ENCODE results near the gene PDGFRA.

PDGFRA gene

GRCh38 chr4:54278216-54278615 lies 49.1 kb downstream of the PDGFRA start:
- peaks cover 5% of the 10 kb centered on the region for H3K4me1 ChIP-seq (ENCODE audit: insufficient read depth, low read length)

GRCh38 chr4:54281054-54281766 lies 52.1 kb downstream of the PDGFRA start:
- Histone ChIP-seq H3K4me1 (ENCODE audit: insufficient read depth, low read length) (peaks cover 5% of the 10 kb centered on the region), H3K4me3 (ENCODE audit: low read length) (no peak overlapping the region), H2AFZ (ENCODE audit: low read depth, low read length) (no peak overlapping the region), H3K27me3 (ENCODE audit: insufficient read depth, low read length) (peaks cover 5% of the 10 kb centered on the region), H3K9me3 (ENCODE audit: low read length) (no peaks in the 10 kb centered on the region), H3K36me3 (ENCODE audit: insufficient read depth, low read length) (no peaks in the 10 kb centered on the region)

More at GRCh38 chr4:54278216-54278615, 49.1 kb downstream of the PDGFRA start:
- no peak overlapping the region for H2AFZ ChIP-seq (ENCODE audit: low read depth, low read length)
- peaks cover 5% of the 10 kb centered on the region for H3K27me3 ChIP-seq (ENCODE audit: insufficient read depth, low read length)
- H3K36me3 ChIP-seq (ENCODE audit: insufficient read depth, low read length), result no peaks in the 10 kb centered on the region
- H3K4me3 ChIP-seq (ENCODE audit: low read length), result no peak overlapping the region
- H3K9me3 ChIP-seq (ENCODE audit: low read length), result no peaks in the 10 kb centered on the region

- H3K27me3 ChIP-seq (ENCODE audit: insufficient read depth, low read length), result peaks cover under 1% of the 10 kb centered on the region
- H3K4me3 ChIP-seq (ENCODE audit: low read length), result no peak overlapping the region
- H3K36me3 ChIP-seq (ENCODE audit: insufficient read depth, low read length), result no peaks in the 10 kb centered on the region
- peaks cover 4% of the 10 kb centered on the region for H3K4me1 ChIP-seq (ENCODE audit: insufficient read depth, low read length)
- no peak overlapping the region for H2AFZ ChIP-seq (ENCODE audit: low read depth, low read length)
- H3K9me3 ChIP-seq (ENCODE audit: low read length), result no peaks in the 10 kb centered on the region
Observed at GRCh38 chr4:54282837-54283236, 53.7 kb downstream of the PDGFRA start.

DNA sequence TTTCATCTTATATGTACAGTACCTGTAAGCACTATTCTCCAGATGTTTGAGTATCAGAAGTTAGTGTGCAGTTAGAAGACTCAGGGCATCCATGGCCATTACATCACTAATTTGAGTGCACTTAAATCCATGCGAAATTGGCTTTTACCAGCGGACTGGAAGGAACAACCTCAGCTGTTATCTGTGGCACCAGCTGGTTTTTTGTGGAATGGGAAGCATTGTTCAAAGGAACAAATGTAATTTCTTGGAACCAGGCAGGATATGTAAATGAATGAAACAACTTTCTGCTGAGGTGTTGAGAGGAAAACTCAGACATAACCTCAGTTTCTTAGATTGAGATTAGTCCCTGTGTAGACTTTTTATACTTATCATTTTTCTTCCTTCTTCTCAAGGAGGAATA lies 60.2 kb downstream of the PDGFRA start:
- no peaks in the 10 kb centered on the region for H3K36me3 ChIP-seq (ENCODE audit: insufficient read depth, low read length)
- H2AFZ ChIP-seq (ENCODE audit: low read depth, low read length), result no peak overlapping the region
- H3K27me3 ChIP-seq (ENCODE audit: insufficient read depth, low read length), result no peaks in the 10 kb centered on the region
- no peaks in the 10 kb centered on the region for H3K9me3 ChIP-seq (ENCODE audit: low read length)
- no peaks in the 10 kb centered on the region for H3K4me1 ChIP-seq (ENCODE audit: insufficient read depth, low read length)
- H3K4me3 ChIP-seq (ENCODE audit: low read length), result no peak overlapping the region

GRCh38 chr4:54290980-54291379 lies 61.9 kb downstream of the PDGFRA start:
- Histone ChIP-seq H3K4me1 (ENCODE audit: insufficient read depth, low read length) (no peaks in the 10 kb centered on the region), H2AFZ (ENCODE audit: low read depth, low read length) (no peak overlapping the region), H3K27me3 (ENCODE audit: insufficient read depth, low read length) (no peaks in the 10 kb centered on the region), H3K9me3 (ENCODE audit: low read length) (no peaks in the 10 kb centered on the region), H3K4me3 (ENCODE audit: low read length) (no peak overlapping the region), H3K36me3 (ENCODE audit: insufficient read depth, low read length) (no peaks in the 10 kb centered on the region)

GRCh38 chr4:54296548-54297203 lies 67.6 kb downstream of the PDGFRA start:
- Histone ChIP-seq H3K4me1 (ENCODE audit: insufficient read depth, low read length) (no peaks in the 10 kb centered on the region), H2AFZ (ENCODE audit: low read depth, low read length) (no peak overlapping the region), H3K36me3 (ENCODE audit: insufficient read depth, low read length) (no peaks in the 10 kb centered on the region), H3K9me3 (ENCODE audit: low read length) (no peaks in the 10 kb centered on the region), H3K4me3 (ENCODE audit: low read length) (no peak overlapping the region), H3K27me3 (ENCODE audit: insufficient read depth, low read length) (no peaks in the 10 kb centered on the region)

DNA sequence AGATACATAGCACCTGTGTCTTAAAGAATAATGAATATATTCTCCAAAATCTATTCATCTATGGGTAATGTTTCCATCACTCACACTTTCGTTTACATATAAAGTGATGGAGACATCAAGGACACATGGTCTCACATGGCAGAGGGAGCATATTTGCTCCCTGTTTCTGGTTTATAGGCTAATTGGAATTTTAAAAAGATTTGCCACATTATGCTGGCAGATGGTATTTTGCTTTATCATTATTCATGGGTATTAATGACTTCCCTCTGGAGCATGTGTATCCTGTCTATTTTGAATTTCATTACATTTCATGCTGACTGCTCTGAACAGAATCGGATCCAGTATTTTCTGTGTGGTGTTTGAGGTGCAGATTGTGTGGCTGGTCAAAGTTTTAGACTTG lies 79.0 kb downstream of the PDGFRA start:
- no peaks in the 10 kb centered on the region for H3K4me1 ChIP-seq (ENCODE audit: insufficient read depth, low read length)
- no peak overlapping the region for H3K4me3 ChIP-seq (ENCODE audit: low read length)
- no peak overlapping the region for H2AFZ ChIP-seq (ENCODE audit: low read depth, low read length)
- H3K36me3 ChIP-seq (ENCODE audit: insufficient read depth, low read length), result no peaks in the 10 kb centered on the region
- no peaks in the 10 kb centered on the region for H3K27me3 ChIP-seq (ENCODE audit: insufficient read depth, low read length)
- no peaks in the 10 kb centered on the region for H3K9me3 ChIP-seq (ENCODE audit: low read length)

DNA sequence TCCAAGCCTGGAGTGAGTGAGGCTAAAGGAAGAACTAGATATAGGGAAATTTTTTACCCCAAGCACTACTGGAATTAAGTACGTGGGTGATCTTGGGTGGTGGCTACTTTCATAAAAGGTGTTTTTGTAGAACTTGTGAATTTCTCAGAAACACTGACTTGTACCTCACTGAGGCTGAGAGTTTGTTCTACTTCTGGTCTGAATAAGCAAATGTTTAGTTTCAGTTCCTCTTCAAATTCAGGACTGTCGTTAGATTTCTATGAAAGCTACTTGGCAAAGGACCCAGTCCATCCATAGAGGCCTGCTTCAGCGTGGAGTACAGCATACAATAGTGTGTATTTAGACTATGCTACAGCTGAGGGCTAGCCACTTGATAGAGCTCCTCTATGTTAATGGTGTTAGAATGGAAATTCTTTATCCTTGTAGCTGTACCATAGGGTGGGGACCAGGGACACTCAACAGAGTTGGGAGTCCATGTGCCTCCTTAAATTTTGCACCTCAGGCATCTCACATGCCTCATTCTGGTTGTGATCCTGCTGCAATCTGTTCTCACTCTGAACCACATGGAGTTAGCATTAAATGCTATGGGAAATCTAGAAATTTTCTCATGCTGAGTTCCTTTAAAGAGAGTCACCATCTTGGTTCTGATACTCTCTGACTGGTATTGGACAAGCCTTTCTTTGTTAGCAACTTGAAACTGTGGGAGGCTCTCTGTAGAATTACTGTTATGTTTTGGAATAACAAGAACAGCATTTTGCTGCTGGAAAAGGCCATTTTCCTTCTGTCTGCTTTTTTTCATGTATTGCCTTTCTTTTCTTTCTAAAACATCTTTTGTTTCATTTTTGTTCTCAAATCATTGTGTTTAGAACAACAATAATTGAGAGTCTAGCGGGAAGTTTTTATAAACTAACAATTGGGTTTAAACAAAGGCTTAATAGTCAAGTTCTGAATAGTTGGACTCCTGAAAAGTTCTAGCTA lies 86.8 kb downstream of the PDGFRA start:
- H3K9me3 ChIP-seq (ENCODE audit: low read length), result no peaks in the 10 kb centered on the region
- no peak overlapping the region for H3K4me3 ChIP-seq (ENCODE audit: low read length)
- H3K4me1 ChIP-seq (ENCODE audit: insufficient read depth, low read length), result no peaks in the 10 kb centered on the region
- no peak overlapping the region for H2AFZ ChIP-seq (ENCODE audit: low read depth, low read length)
- H3K36me3 ChIP-seq (ENCODE audit: insufficient read depth, low read length), result no peaks in the 10 kb centered on the region
- H3K27me3 ChIP-seq (ENCODE audit: insufficient read depth, low read length), result no peaks in the 10 kb centered on the region

DNA sequence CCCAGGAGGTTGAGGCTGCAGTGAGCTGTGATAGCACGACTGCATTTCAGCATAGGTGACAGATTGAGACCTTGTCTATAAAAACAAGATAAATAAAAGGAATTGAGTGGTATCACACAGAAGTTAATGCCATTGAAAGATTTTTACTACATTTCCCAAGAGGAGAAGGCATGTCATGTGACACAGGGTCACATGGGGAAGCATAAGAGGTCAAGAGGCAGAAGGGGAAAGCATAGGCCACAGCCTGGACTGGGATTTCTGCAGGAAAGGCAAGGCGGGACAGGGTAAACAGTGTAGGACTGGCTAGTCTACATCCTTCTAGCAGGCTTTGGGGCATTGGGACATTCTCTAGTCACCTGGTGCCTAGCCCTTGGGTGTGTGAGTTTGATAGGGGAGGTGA lies 88.6 kb downstream of the PDGFRA start:
- Histone ChIP-seq H3K4me3 (ENCODE audit: low read length) (no peak overlapping the region), H3K36me3 (ENCODE audit: insufficient read depth, low read length) (no peaks in the 10 kb centered on the region), H2AFZ (ENCODE audit: low read depth, low read length) (no peak overlapping the region), H3K4me1 (ENCODE audit: insufficient read depth, low read length) (no peaks in the 10 kb centered on the region), H3K27me3 (ENCODE audit: insufficient read depth, low read length) (no peaks in the 10 kb centered on the region), H3K9me3 (ENCODE audit: low read length) (no peaks in the 10 kb centered on the region)

- H2AFZ ChIP-seq (ENCODE audit: low read depth, low read length), result no peak overlapping the region
- H3K9me3 ChIP-seq (ENCODE audit: low read length), result no peaks in the 10 kb centered on the region
- H3K4me3 ChIP-seq (ENCODE audit: low read length), result no peak overlapping the region
- no peaks in the 10 kb centered on the region for H3K27me3 ChIP-seq (ENCODE audit: insufficient read depth, low read length)
- H3K4me1 ChIP-seq (ENCODE audit: insufficient read depth, low read length), result no peaks in the 10 kb centered on the region
- no peaks in the 10 kb centered on the region for H3K36me3 ChIP-seq (ENCODE audit: insufficient read depth, low read length)
Observed at GRCh38 chr4:54318904-54319303, 89.8 kb downstream of the PDGFRA start.

GRCh38 chr4:54320826-54321685 lies 92.0 kb downstream of the PDGFRA start:
- Histone ChIP-seq H3K4me1 (ENCODE audit: insufficient read depth, low read length) (no peaks in the 10 kb centered on the region), H3K36me3 (ENCODE audit: insufficient read depth, low read length) (no peaks in the 10 kb centered on the region), H3K4me3 (ENCODE audit: low read length) (no peak overlapping the region), H2AFZ (ENCODE audit: low read depth, low read length) (no peak overlapping the region), H3K9me3 (ENCODE audit: low read length) (no peaks in the 10 kb centered on the region), H3K27me3 (ENCODE audit: insufficient read depth, low read length) (no peaks in the 10 kb centered on the region)

DNA sequence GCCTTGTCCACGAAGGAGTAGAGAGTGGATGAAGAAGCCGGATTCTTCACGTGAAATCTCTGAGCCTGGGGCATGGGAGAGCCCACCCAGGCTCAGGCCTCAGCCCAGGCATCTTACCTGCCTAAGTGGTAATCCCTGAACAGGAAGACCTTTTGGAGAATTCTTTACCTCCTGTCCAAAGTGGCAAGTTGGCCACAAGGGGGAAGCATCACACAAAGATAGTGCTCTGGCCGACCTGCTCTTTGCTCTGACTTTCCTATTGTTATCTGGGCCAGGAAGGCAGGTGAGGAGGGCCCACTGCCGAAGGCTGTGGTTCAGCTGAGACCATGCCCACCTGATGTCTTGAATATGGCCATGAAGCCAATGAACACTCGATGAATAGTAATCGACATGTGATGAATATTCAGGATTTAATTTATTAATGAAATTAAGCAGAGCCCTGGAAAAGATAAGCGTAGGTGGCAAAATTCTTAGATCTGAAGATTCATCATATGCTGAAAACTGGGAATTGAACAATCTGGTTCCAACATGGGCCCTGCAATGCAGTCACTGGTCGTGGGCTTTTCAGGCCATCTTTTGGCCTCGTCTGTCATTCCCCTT lies 93.8 kb downstream of the PDGFRA start:
- Histone ChIP-seq H2AFZ (ENCODE audit: low read depth, low read length) (no peak overlapping the region), H3K36me3 (ENCODE audit: insufficient read depth, low read length) (no peaks in the 10 kb centered on the region), H3K4me3 (ENCODE audit: low read length) (no peak overlapping the region), H3K27me3 (ENCODE audit: insufficient read depth, low read length) (no peaks in the 10 kb centered on the region), H3K4me1 (ENCODE audit: insufficient read depth, low read length) (no peaks in the 10 kb centered on the region), H3K9me3 (ENCODE audit: low read length) (no peaks in the 10 kb centered on the region)
